ENCODE results near the gene WDR5. TPM values are rescaled to one million over a fixed set of nuclear protein-coding genes. Genes with fewer than 3 reads are reported as not detected.
"Not testable (repeated sequence)": the region's sequence is repeated elsewhere in the genome, so short reads cannot be mapped to it uniquely, and the experiment has no call there.

WDR5 gene
- total RNA-seq, 1 experiment from 2014 or later = 29.1 TPM

- Histone ChIP-seq H3K36me3 (ENCODE audit: low read depth, low read length) (no peaks in the 10 kb centered on the region), H3F3A (ENCODE audit: low read length, unreplicated experiment) (no peaks in the 10 kb centered on the region), H3K9me3 (ENCODE audit: low read length) (no peaks in the 10 kb centered on the region), H3K27me3 (ENCODE audit: low read length) (no peaks in the 10 kb centered on the region), H3K4me2 (ENCODE audit: low read length) (no peak overlapping the region), H3K79me2 (ENCODE audit: low read length) (no peaks in the 10 kb centered on the region), H3K9ac (ENCODE audit: low read length) (no peak overlapping the region), H3K4me1 (ENCODE audit: insufficient read depth, low read length) (no peaks in the 10 kb centered on the region), H2AFZ (ENCODE audit: low read length) (no peak overlapping the region), H3K27ac (ENCODE audit: low read length) (no peak overlapping the region), H3K9me2 (replicated peaks; ENCODE audit: low read length) (no peaks in the 10 kb centered on the region), H4K20me1 (ENCODE audit: low read length) (no peaks in the 10 kb centered on the region), H3K4me3 (ENCODE audit: low read length) (no peak overlapping the region)
- no peak for ATAC-seq
- ChIA-PET CTCF (no interaction called here), POLR2A (ENCODE audit: unreplicated experiment) (no interaction called here)
- BruUV-seq (replicated peaks) = no TSS peak
- TF ChIP-seq, protein P1, sequence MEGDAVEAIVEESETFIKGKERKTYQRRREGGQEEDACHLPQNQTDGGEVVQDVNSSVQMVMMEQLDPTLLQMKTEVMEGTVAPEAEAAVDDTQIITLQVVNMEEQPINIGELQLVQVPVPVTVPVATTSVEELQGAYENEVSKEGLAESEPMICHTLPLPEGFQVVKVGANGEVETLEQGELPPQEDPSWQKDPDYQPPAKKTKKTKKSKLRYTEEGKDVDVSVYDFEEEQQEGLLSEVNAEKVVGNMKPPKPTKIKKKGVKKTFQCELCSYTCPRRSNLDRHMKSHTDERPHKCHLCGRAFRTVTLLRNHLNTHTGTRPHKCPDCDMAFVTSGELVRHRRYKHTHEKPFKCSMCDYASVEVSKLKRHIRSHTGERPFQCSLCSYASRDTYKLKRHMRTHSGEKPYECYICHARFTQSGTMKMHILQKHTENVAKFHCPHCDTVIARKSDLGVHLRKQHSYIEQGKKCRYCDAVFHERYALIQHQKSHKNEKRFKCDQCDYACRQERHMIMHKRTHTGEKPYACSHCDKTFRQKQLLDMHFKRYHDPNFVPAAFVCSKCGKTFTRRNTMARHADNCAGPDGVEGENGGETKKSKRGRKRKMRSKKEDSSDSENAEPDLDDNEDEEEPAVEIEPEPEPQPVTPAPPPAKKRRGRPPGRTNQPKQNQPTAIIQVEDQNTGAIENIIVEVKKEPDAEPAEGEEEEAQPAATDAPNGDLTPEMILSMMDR (conservative IDR thresholded peaks at IDR 0.05; ENCODE audit: low read depth, low read length) = no peak
- TF ChIP-seq EZH2 (IDR thresholded peaks at IDR 0.05; ENCODE audit: low read length, unreplicated experiment) (no peak), EZH2phosphoT487 (IDR thresholded peaks at IDR 0.05; ENCODE audit: borderline replicate concordance, low read length) (no peak)
- no peak for DNase-seq
- intact Hi-C loops (cut with micrococcal nuclease) = no loop called here
These were observed 23.3 kb upstream of the WDR5 start for GRCh38 chr9:134112561-134112960.

GRCh38 chr9:134118972-134119371 lies 16.9 kb upstream of the WDR5 start:
- H3K9me2 ChIP-seq (replicated peaks; ENCODE audit: low read length); H3K36me3 ChIP-seq (ENCODE audit: low read depth, low read length); intact Hi-C loops (cut with micrococcal nuclease); H3K79me2 ChIP-seq (ENCODE audit: low read length); DNase-seq; H3K4me1 ChIP-seq (ENCODE audit: insufficient read depth, low read length); H3F3A ChIP-seq (ENCODE audit: low read length, unreplicated experiment); POLR2A ChIA-PET (ENCODE audit: unreplicated experiment); H3K9ac ChIP-seq (ENCODE audit: low read length); H3K9me3 ChIP-seq (ENCODE audit: low read length); ATAC-seq; BruUV-seq (replicated peaks); H4K20me1 ChIP-seq (ENCODE audit: low read length); H2AFZ ChIP-seq (ENCODE audit: low read length); H3K4me2 ChIP-seq (ENCODE audit: low read length); H3K27me3 ChIP-seq (ENCODE audit: low read length); CTCF ChIA-PET; H3K27ac ChIP-seq (ENCODE audit: low read length); H3K4me3 ChIP-seq (ENCODE audit: low read length): not testable (repeated sequence)

DNA sequence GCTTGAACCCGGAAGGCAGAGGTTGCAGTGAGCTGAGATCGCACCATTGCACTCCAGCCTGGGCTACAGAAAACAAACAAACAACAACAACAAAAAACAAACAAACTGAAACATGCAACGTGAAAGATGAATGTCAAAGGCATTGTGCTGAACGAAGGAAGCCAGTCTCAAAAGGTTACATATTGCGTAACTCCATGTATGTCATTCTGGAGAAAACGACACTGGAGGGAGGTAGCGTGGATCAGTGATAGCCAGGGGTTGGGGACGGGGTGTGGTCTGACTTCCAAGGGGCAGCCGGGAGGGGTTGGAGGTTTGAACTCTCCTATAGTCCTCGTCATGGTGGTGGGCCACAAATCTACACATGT lies 12.1 kb upstream of the WDR5 start:
- BruUV-seq (replicated peaks) = no TSS peak
- ChIA-PET POLR2A (ENCODE audit: unreplicated experiment) (no interaction called here), CTCF (no interaction called here)
- no peaks in the 10 kb centered on the region for H3K27me3 ChIP-seq (ENCODE audit: low read length)
- no peaks in the 10 kb centered on the region for H4K20me1 ChIP-seq (ENCODE audit: low read length)
- no peaks in the 10 kb centered on the region for H3K36me3 ChIP-seq (ENCODE audit: low read depth, low read length)
- no peaks in the 10 kb centered on the region for H3K79me2 ChIP-seq (ENCODE audit: low read length)
- H3F3A ChIP-seq (ENCODE audit: low read length, unreplicated experiment) = no peaks in the 10 kb centered on the region
- TF ChIP-seq EZH2 (IDR thresholded peaks at IDR 0.05; ENCODE audit: low read length, unreplicated experiment) (no peak), EZH2phosphoT487 (IDR thresholded peaks at IDR 0.05; ENCODE audit: borderline replicate concordance, low read length) (no peak)
- TF ChIP-seq, protein P1 (conservative IDR thresholded peaks at IDR 0.05; ENCODE audit: low read depth, low read length) = no peak
- H3K9me2 ChIP-seq (replicated peaks; ENCODE audit: low read length) = no peaks in the 10 kb centered on the region
- no peak overlapping the region for H3K27ac ChIP-seq (ENCODE audit: low read length)
- H3K9me3 ChIP-seq (ENCODE audit: low read length) = no peaks in the 10 kb centered on the region
- no peak overlapping the region for H3K4me3 ChIP-seq (ENCODE audit: low read length)
- H3K4me1 ChIP-seq (ENCODE audit: insufficient read depth, low read length) = no peaks in the 10 kb centered on the region
- no peak overlapping the region for H3K9ac ChIP-seq (ENCODE audit: low read length)
- H3K4me2 ChIP-seq (ENCODE audit: low read length) = no peak overlapping the region
- no peak overlapping the region for H2AFZ ChIP-seq (ENCODE audit: low read length)
- DNase-seq (no peak), ATAC-seq (no peak)
- intact Hi-C loops (cut with micrococcal nuclease) = no loop called here
